GM20431 (cell line): ENCODE measurements around the gene DDX55.

Experiments
- in situ Hi-C: fragments of 300-500 bp; cut with MseI, MboI; formaldehyde crosslinking; loops from one replicate; pipeline ENCODE4 v1.15.0; 2020; ENCODE audit warnings: low sequenced_read_pairs; ENCODE audit not compliant: unreplicated experiment

DDX55 gene

DNA sequence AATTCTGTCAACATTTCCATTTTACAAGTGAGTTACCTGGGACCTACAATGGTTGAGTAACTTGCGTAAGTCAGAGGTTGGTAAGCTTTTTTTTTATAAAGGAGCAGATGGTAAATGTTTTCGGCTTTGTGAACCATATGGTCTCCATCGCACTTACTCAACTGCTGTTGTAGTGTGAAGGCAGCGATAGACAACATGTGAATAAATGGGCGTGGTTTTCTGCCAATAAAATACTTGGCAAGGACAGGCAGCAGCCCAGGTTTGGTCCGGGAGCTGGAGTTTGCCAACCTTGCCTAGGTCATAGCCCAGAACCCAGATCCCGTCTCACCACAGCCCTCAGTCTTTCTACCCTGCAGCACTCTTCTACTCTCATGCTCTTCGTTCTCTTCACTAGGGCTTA, 6.3 kb downstream of the DDX55 start:
- in situ Hi-C loops: no loop called here

GRCh38 chr12:123614110-123614509, 12.2 kb downstream of the DDX55 start:
- in situ Hi-C loops: no loop called here

GRCh38 chr12:123614531-123614930, 12.6 kb downstream of the DDX55 start:
- in situ Hi-C loops: no loop called here

- in situ Hi-C loops: no loop called here
Observed at GRCh38 chr12:123617144-123617543, 15.2 kb downstream of the DDX55 start.

GRCh38 chr12:123617580-123617979, 15.7 kb downstream of the DDX55 start:
- in situ Hi-C loops: no loop called here

DNA sequence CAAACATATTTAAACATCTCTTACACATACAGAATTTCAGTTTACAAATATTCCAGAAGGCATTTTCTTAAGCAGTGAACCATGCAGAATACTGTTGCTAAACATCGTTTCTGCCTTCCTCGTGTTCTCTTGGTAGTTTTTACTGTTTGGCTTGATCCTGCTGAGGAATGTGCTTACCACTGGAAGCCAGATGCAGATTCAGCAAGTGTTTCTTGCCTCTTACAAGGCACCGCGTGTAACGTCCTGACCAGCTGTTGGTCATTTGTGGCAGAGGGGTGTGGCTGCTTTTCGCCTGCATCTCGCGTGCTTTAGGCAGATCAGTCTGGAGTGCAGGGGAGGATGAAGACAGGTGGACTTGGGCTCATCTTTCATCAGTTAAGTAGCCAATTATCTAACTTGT, 19.2 kb downstream of the DDX55 start:
- in situ Hi-C loops: no loop called here

DNA sequence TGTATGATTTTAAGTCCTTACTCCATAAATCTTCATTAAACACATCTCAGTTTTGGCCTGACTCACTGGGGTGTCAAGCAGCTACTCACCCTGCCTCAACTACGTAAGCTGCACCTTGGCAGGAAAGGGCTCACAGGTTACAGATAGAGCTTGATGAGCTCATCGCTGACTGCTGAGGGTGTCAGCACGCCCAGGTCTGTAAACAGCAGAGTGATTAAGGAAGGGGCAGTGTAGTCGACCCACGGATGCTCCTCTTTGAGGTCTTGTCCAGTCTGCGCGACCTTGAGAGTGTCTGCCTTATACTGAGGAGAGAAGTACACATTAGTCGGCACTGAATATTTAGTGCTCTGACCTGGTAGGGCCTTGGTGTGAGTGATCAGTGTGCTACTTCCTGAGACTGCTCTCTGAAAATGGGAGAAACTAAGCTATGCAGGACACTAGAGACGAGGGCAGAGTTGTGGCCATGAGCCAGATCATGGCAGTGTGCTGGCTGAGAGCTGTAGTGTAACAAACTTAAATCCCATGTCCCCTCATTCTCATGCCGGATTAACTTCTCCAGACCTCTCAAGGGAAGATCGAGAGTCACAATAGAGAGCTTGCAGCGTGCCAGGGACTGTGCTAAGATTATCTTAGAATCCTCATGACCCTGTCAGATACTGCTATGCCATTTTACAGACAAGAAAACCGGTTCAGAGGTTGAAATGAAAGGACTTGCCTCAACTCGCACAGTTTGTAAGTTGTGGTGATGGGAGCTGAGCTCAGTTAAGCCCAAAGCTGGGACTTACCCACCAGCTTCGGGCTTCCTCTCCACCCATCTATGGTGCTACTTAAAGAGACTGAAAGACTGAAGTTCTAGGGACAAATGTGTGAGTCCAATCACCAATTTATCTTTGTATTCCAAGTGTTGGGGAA, 20.0 kb downstream of the DDX55 start:
- in situ Hi-C loops: no loop called here

DNA sequence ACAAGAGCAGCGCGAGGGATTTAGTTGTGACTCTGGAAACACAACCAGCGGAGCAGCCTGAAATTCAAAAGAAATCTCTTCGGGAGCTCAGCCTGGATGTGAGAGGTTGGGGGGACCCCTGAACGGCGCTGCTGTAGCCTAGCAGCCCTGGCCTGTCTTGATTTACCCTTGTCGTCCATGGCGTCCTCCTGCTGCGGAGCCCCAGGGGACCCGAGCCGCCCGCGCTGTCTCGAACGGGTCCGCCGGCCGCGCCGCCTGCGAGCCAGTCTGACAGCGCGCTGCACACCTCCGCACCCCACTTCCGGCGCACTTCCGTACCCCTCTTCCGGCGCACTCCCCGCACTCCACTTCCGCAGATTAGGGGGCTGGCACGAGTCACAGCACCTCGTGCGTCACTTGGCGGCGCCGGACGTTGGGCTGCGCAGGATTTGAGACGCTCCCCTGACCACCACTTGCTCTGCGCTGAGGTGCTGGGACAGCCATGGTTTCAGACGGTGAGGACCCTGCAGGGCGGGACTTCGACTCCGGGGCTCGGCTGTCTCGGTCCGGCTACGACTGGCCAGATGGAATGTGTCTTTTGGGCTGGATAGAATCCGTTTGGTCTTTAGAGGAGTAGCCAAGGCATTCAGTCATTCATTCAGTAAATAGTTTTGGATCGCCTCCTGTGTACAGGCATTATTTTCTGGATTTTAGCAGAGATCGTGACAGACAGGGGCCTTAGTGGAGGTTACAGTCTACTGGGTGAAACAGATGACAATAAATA, 31.7 kb downstream of the DDX55 start, which contains the start of the genes EIF2B1 and GTF2H3:
Gene EIF2B1 (minus strand): TSS at position 308 of the 763 bp plus-strand sequence. CDS start 129 bp downstream, at position 179.
Gene GTF2H3 (plus strand): TSS at position 451 of the 763 bp plus-strand sequence. CDS start 31 bp downstream, at position 482.
- in situ Hi-C loops: no loop called here

- in situ Hi-C loops: no loop called here
Observed at GRCh38 chr12:123634142-123634561, 32.3 kb downstream of the DDX55 start.

GRCh38 chr12:123643911-123644310, 42.0 kb downstream of the DDX55 start:
- in situ Hi-C loops: no loop called here

- in situ Hi-C loops: no loop called here
Observed at GRCh38 chr12:123645380-123645779, 43.5 kb downstream of the DDX55 start.

- in situ Hi-C loops: no loop called here
Observed at GRCh38 chr12:123645878-123646277, 44.0 kb downstream of the DDX55 start.

DNA sequence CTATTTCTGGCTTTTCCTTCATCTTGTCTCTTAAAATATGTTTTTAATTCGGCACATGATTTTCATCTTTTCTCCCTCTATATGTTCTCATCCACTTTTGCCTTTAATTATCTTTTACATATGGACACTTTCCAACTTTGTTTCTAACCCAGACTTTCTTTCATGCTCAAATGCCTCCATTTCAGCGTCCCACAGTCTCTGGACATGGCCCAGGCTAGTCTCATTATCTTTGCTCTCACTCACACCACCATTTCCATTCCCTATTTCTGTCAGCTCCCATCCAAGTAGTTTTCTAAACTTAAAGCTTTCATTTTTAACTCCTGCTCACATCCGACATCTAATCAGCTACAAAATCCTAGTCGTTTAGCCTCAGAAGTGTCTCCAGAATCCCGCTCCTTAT, 46.5 kb downstream of the DDX55 start:
- in situ Hi-C loops: no loop called here

DNA sequence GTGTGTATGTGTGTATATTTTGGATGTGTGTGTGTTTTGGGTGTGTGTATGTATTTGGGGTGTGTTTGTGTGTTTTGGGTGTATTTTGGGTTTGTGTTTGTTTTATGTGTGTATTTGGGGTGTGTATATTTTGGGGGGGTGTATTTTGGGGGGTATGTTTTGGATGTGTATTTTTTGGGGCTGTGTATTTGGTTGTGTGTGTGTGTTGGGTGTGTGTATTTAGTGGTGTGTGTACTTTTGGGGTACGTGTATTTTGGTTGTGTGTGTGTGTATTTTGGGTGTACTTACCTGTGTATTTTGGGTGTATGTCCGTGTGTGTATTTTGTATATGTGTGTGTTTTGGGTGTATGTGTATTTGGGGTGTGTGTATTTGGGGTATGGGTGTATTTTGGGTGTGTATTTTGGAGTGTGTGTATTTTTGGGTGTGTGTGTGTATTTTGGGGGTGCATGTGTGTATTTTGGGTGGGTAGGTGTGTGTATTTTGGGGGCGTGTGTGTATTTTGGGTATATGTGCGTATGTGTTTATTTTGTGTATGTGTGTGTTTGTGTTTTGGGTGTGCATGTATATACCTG, 52.3 kb downstream of the DDX55 start:
- in situ Hi-C loops: no loop called here

GRCh38 chr12:123655420-123655819, 53.5 kb downstream of the DDX55 start:
- in situ Hi-C loops: no loop called here

GRCh38 chr12:123656392-123656791, 54.5 kb downstream of the DDX55 start:
- in situ Hi-C loops: no loop called here

GRCh38 chr12:123657211-123657610, 55.3 kb downstream of the DDX55 start:
- in situ Hi-C loops: no loop called here

DNA sequence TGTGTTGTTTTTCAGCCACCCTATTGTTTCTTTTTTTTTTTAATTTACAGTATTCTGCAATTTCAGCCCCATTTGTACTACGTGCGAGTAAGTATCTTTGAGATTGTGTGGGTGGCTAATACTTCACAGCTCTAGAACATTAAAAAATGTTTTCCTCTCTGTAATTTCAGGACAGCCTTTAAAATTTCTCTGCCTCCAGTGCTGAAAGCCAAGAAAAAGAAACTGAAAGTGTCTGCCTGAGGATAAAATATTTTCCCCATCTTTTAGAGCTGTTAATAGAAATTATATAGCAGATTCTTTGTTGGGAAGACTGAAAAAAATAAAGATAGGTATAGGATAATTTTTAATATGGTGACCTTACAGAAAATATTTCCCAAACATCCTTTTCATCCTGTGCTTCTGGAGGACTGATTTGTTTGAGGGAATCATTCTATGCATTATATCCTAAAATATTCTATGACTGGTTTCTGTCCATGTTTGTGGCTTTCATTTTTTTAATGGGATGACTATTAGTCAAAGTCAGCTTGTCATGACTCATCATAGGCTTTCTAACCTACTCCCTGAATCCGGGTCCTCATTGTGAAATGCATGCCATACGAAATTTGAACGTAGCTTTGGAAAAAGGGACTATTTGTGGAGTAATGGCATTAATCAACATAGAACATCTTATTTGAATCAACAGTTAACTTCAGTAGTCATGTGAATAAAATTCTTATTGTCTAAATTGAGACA, 58.3 kb downstream of the DDX55 start:
- in situ Hi-C loops: no loop called here

DNA sequence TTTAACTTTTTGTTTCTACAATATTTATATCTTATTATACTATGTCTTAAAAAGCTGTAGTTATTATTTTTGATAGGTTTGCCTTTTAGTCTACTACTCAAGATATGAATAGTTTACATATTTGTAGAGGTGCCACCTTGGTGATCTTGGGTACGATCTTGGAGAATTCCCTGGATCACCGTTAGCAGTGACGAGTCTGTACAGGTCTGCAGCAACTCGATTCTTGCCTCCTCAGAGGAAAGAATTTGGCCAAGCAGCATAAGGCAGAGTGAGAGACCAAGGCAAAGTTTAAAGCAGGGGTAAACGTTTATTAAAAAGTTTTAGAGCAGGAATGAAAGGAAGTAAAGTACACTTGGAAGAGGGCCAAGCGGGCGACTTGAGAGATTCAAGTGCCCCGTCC, 65.9 kb downstream of the DDX55 start:
- in situ Hi-C loops: no loop called here
